B cell (primary cell): Measurements from ENCODE around the gene SLC25A6.

Experiments used
- EZH2 ChIP-seq: IDR thresholded peaks from 2 replicates; pipeline ENCODE4 v1.6.1; 2012; ENCODE audit warnings: borderline replicate concordance, low read depth, mild to moderate bottlenecking, moderate library complexity, low read length; ENCODE audit not compliant: insufficient read depth, poor library complexity, severe bottlenecking
- TF ChIP-seq, protein P1 (sequence below): fragments of 200-600 bp; IDR thresholded peaks from one replicate; pipeline ENCODE4 v1.8.0; 2022; ENCODE audit warnings: antibody characterized with exemption, mild to moderate bottlenecking

- TF ChIP-seq, protein P1, sequence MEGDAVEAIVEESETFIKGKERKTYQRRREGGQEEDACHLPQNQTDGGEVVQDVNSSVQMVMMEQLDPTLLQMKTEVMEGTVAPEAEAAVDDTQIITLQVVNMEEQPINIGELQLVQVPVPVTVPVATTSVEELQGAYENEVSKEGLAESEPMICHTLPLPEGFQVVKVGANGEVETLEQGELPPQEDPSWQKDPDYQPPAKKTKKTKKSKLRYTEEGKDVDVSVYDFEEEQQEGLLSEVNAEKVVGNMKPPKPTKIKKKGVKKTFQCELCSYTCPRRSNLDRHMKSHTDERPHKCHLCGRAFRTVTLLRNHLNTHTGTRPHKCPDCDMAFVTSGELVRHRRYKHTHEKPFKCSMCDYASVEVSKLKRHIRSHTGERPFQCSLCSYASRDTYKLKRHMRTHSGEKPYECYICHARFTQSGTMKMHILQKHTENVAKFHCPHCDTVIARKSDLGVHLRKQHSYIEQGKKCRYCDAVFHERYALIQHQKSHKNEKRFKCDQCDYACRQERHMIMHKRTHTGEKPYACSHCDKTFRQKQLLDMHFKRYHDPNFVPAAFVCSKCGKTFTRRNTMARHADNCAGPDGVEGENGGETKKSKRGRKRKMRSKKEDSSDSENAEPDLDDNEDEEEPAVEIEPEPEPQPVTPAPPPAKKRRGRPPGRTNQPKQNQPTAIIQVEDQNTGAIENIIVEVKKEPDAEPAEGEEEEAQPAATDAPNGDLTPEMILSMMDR = no peak
- TF ChIP-seq EZH2 = no peak
Observed at GRCh38 chrX:1355131-1356046, 36.5 kb downstream of the SLC25A6 start.
